Cerebellar cortex (tissue), 1 donor: ENCODE data around the gene MEIOC.
"Not testable (repeated sequence)": the region's sequence is repeated elsewhere in the genome, so short reads cannot be mapped to it uniquely, and the experiment has no call there.

ENCODE experiments used
- DNase-seq: peaks from one replicate; pipeline ENCODE4 v3.0.0-alpha.2; 2015; ENCODE audit warnings: low spot score

The MEIOC gene

GRCh38 chr17:44647736-44648135 is 8.5 kb upstream of the MEIOC start:
- no peak for DNase-seq

GRCh38 chr17:44648963-44649362 is 7.3 kb upstream of the MEIOC start:
- no peak for DNase-seq

GRCh38 chr17:44651228-44651627 is 5.0 kb upstream of the MEIOC start:
- no peak for DNase-seq

GRCh38 chr17:44652727-44653126 is 3.5 kb upstream of the MEIOC start:
- no peak for DNase-seq

GRCh38 chr17:44653384-44653783 is 2.9 kb upstream of the MEIOC start:
- no peak for DNase-seq

GRCh38 chr17:44653954-44654353 is 2.3 kb upstream of the MEIOC start:
- no peak for DNase-seq

GRCh38 chr17:44661835-44662234 is 5.6 kb downstream of the MEIOC start:
- no peak for DNase-seq

GRCh38 chr17:44663095-44663494 is 6.8 kb downstream of the MEIOC start:
- no peak for DNase-seq

GRCh38 chr17:44664867-44665266 is 8.6 kb downstream of the MEIOC start:
- no peak for DNase-seq

GRCh38 chr17:44666006-44666405 is 9.7 kb downstream of the MEIOC start:
- DNase-seq = no peak

- peak; percentile 10 for DNase-seq
Measured at GRCh38 chr17:44672479-44673093, 16.3 kb downstream of the MEIOC start.

- no peak for DNase-seq
Measured at GRCh38 chr17:44673893-44674292, 17.6 kb downstream of the MEIOC start.

- no peak for DNase-seq
Measured at GRCh38 chr17:44677136-44677535, 20.9 kb downstream of the MEIOC start.

GRCh38 chr17:44683303-44683702 is 27.0 kb downstream of the MEIOC start:
- DNase-seq = not testable (repeated sequence)

GRCh38 chr17:44687756-44688155 is 31.5 kb downstream of the MEIOC start:
- no peak for DNase-seq

GRCh38 chr17:44688200-44688599 is 31.9 kb downstream of the MEIOC start:
- DNase-seq = no peak

GRCh38 chr17:44688675-44689476 is 32.6 kb downstream of the MEIOC start:
- no peak for DNase-seq

GRCh38 chr17:44689477-44690217 is 33.4 kb downstream of the MEIOC start, which contains the start of gene CCDC43:
Gene CCDC43 (minus strand): TSS chr17:44689776. CDS start chr17:44689753, 23 bp downstream.
- peak; percentile 94 for DNase-seq

GRCh38 chr17:44690746-44691306 is 34.6 kb downstream of the MEIOC start:
- peak; percentile 10 for DNase-seq

GRCh38 chr17:44693609-44694008 is 37.3 kb downstream of the MEIOC start:
- DNase-seq = no peak

- not testable (repeated sequence) for DNase-seq
Measured at GRCh38 chr17:44700288-44700687, 44.0 kb downstream of the MEIOC start.

- no peak for DNase-seq
Measured at GRCh38 chr17:44707755-44708400, 51.6 kb downstream of the MEIOC start.
